NCI-H2227 treated with DMSO at 0.1 percent for 48 hours (cell line): ENCODE measurements around the gene SLC4A5.
"Not testable (repeated sequence)": the region's sequence is repeated elsewhere in the genome, so short reads cannot be mapped to it uniquely, and the experiment has no call there.

Source experiments
- DNase-seq: peaks from one replicate; lab custom pipeline; 2025; lab: John Stamatoyannopoulos, UW

SLC4A5 gene

GRCh38 chr2:74232426-74232825 lies 110.8 kb downstream of the SLC4A5 start:
- no peak for DNase-seq

GRCh38 chr2:74229865-74230264 lies 113.4 kb downstream of the SLC4A5 start:
- not testable (repeated sequence) for DNase-seq

- no peak for DNase-seq
Measured at GRCh38 chr2:74228772-74229171, 114.4 kb downstream of the SLC4A5 start.

GRCh38 chr2:74227646-74228045 lies 115.6 kb downstream of the SLC4A5 start:
- no peak for DNase-seq

- DNase-seq: no peak
Measured at GRCh38 chr2:74226648-74227213, 116.5 kb downstream of the SLC4A5 start.

- no peak for DNase-seq
Measured at GRCh38 chr2:74225698-74226459, 117.3 kb downstream of the SLC4A5 start.

- no peak for DNase-seq
Measured at GRCh38 chr2:74223941-74224770, 119.1 kb downstream of the SLC4A5 start.

GRCh38 chr2:74222300-74222650 lies 120.9 kb downstream of the SLC4A5 start:
- DNase-seq: no peak

GRCh38 chr2:74221604-74222299 lies 121.5 kb downstream of the SLC4A5 start:
- no peak for DNase-seq

GRCh38 chr2:74221091-74221490 lies 122.1 kb downstream of the SLC4A5 start:
- no peak for DNase-seq

- no peak for DNase-seq
Measured at GRCh38 chr2:74219846-74220486, 123.2 kb downstream of the SLC4A5 start.

- no peak for DNase-seq
Measured at GRCh38 chr2:74216642-74217041, 126.6 kb downstream of the SLC4A5 start.

- DNase-seq: not testable (repeated sequence)
Measured at GRCh38 chr2:74215771-74216170, 127.4 kb downstream of the SLC4A5 start.

- no peak for DNase-seq
Measured at GRCh38 chr2:74212702-74213410, 130.4 kb downstream of the SLC4A5 start.

GRCh38 chr2:74206180-74206688 lies 137.0 kb downstream of the SLC4A5 start:
- DNase-seq: no peak

GRCh38 chr2:74205596-74205995 lies 137.6 kb downstream of the SLC4A5 start:
- DNase-seq: no peak

- no peak for DNase-seq
Measured at GRCh38 chr2:74205113-74205512, 138.1 kb downstream of the SLC4A5 start.

- DNase-seq: no peak
Measured at GRCh38 chr2:74204436-74204835, 138.8 kb downstream of the SLC4A5 start.

GRCh38 chr2:74201596-74201995 lies 141.6 kb downstream of the SLC4A5 start:
- no peak for DNase-seq

GRCh38 chr2:74201196-74201595 lies 142.0 kb downstream of the SLC4A5 start:
- no peak for DNase-seq

GRCh38 chr2:74199871-74200305 lies 143.3 kb downstream of the SLC4A5 start:
- no peak for DNase-seq
